Peyer's patch (tissue), 4 donors: ENCODE data around the gene PINLYP.

ENCODE experiments used
- POLR2A ChIP-seq, 2 donors: fragments of 450-650 bp; IDR thresholded peaks; one replicate each; pipeline ENCODE4 v1.5.1; 2017; ENCODE audit warnings: antibody characterized with exemption in 2 of 2, mild to moderate bottlenecking in 2 of 2, moderate library complexity in 2 of 2
- TF ChIP-seq, protein P1 (sequence below), 6 experiments: fragments of 450-650 bp in 4 of 6; fragments of 200-600 bp in 2 of 6; sonication (generic) in 1 of 6; IDR thresholded peaks; one replicate each; pipeline ENCODE4 v1.5.1; 2017 to 2019; ENCODE audit warnings: antibody characterized with exemption in 6 of 6, mild to moderate bottlenecking in 3 of 6, moderate library complexity in 1 of 6

DNA sequence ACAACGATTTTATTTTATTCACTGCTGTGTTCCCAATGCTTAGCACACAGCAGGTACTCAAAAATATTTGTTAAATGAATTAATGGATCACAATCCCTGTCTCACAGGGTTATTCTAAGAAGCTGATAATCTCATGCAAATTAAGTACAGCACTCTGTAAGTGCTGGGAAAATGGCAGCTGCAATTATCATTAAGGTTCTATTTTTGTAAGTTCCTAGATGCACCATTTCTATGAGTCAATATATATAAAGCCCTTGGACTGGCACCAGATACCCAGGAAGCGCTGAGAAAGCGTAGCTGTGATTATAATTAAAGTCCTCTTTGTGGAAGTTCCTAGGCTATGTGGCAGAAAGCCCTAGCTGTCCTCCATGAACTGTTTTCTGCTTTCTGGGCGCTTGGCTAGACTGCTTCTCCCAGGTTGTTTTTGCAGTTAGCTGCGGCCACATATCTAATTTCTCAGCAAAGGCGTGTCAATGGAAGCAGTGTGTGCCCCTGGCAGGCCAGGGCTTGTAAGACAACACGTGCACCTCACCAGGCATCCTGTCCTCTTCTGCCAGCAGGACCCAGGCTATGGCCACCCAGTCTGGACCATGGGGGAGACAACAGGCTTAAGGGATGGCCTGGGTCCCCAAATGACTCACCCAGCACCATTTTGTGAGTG, 31.1 kb downstream of the PINLYP start:
- TF ChIP-seq POLR2A (IDR thresholded peaks at IDR 0.05): no peak
- TF ChIP-seq, protein P1, sequence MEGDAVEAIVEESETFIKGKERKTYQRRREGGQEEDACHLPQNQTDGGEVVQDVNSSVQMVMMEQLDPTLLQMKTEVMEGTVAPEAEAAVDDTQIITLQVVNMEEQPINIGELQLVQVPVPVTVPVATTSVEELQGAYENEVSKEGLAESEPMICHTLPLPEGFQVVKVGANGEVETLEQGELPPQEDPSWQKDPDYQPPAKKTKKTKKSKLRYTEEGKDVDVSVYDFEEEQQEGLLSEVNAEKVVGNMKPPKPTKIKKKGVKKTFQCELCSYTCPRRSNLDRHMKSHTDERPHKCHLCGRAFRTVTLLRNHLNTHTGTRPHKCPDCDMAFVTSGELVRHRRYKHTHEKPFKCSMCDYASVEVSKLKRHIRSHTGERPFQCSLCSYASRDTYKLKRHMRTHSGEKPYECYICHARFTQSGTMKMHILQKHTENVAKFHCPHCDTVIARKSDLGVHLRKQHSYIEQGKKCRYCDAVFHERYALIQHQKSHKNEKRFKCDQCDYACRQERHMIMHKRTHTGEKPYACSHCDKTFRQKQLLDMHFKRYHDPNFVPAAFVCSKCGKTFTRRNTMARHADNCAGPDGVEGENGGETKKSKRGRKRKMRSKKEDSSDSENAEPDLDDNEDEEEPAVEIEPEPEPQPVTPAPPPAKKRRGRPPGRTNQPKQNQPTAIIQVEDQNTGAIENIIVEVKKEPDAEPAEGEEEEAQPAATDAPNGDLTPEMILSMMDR (IDR thresholded peaks at IDR 0.05): no peak
